Measurements from ENCODE around the gene ANKRD11. TPM values are rescaled to one million over a fixed set of nuclear protein-coding genes. Genes with fewer than 3 reads are reported as not detected.

The ANKRD11 gene
- total and polyA plus RNA-seq, 2 donors (not counting 3 experiments of a cell fraction or from before 2014, with no cell fraction given), result 55.8 to 191 TPM

- H4K20me1 ChIP-seq (replicated peaks; ENCODE audit: control insufficient read depth, extremely low read depth, insufficient read depth, low read length), result no peaks in the 10 kb centered on the region
- POLR2A ChIA-PET, result no interaction called here
- no peak overlapping the region for H3K9ac ChIP-seq (replicated peaks; ENCODE audit: extremely low read depth, insufficient read depth, low read length)
These were observed 193.0 kb downstream of the ANKRD11 start for GRCh38 chr16:89297156-89297874.

More at GRCh38 chr16:89297156-89297874, 193.0 kb downstream of the ANKRD11 start:
- Histone ChIP-seq H3K4me3 (replicated peaks in 1 of 3; ENCODE audit: insufficient read depth in 1 of 3, low read depth in 1 of 3, low read length in 3 of 3) (no peak overlapping the region), H3K36me3 (ENCODE audit: control insufficient read depth in 2 of 2, extremely low read depth in 1 of 2, insufficient read depth in 2 of 2, low read length in 2 of 2) (peaks cover 0 to 3% of the 10 kb centered on the region in 2 experiments), H3K27me3 (ENCODE audit: control insufficient read depth in 2 of 2, insufficient read depth in 2 of 2, low read length in 2 of 2) (no peaks in the 10 kb centered on the region), H3K9me1 (replicated peaks; ENCODE audit: control insufficient read depth, extremely low read depth, insufficient read depth, low read length) (no peaks in the 10 kb centered on the region), H3K9me3 (replicated peaks; ENCODE audit: control insufficient read depth, insufficient read depth, low read length) (no peaks in the 10 kb centered on the region), H3K4me2 (ENCODE audit: insufficient read depth, low read length) (no peak overlapping the region), H3K27ac (ENCODE audit: insufficient read depth, low read depth, low read length) (no peak overlapping the region), H3K79me2 (ENCODE audit: control insufficient read depth, insufficient read depth, low read length) (peaks cover 79% of the 10 kb centered on the region), H3K4me1 (ENCODE audit: control insufficient read depth, extremely low read depth, insufficient read depth, low read length) (peaks cover 26% of the 10 kb centered on the region), H2AFZ (ENCODE audit: low read depth, low read length) (no peak overlapping the region)
- BruUV-seq (replicated peaks), result no TSS peak
- CTCF ChIA-PET, result interaction anchor here (0.8 to 1.3 kb wide), 3 partner anchors 10 to 29 kb away, joined by 3 to 8 read pairs (median 3); no protein-coding TSS in a partner anchor
- DNase-seq (ENCODE audit: low read depth, low spot score) (no peak), FAIRE-seq (no peak)
- intact Hi-C loops (cut with micrococcal nuclease) (no loop called here), dilution Hi-C loops (cut with MboI; ENCODE audit: extremely low pct_ligation_motif_present, low sequenced_read_pairs) (no loop called here)
- TF ChIP-seq GATA2 (IDR thresholded peaks at IDR 0.05; ENCODE audit: insufficient read depth, insufficient read length, low read depth, low read length), result no peak
- no peak for TF ChIP-seq CTCF (IDR thresholded peaks at IDR 0.05; ENCODE audit: extremely low read depth in 1 of 2, insufficient read depth in 1 of 2, low read depth in 1 of 2, low read length in 2 of 2)
- TF ChIP-seq EZH2 (IDR thresholded peaks at IDR 0.05; ENCODE audit: borderline replicate concordance, low read depth, low read length, severe bottlenecking), result no peak
